GM19351 (cell line): ENCODE results near the gene ELK4.
"Not testable (repeated sequence)": the region's sequence is repeated elsewhere in the genome, so short reads cannot be mapped to it uniquely, and the experiment has no call there.

Experiments used
- ATAC-seq: cut with Tn5 transposase; IDR thresholded peaks from one replicate; pipeline ENCODE4 v1.9.1; 2021; ENCODE audit warnings: mild to moderate bottlenecking, moderate library complexity; ENCODE audit not compliant: unreplicated experiment

Gene ELK4

DNA sequence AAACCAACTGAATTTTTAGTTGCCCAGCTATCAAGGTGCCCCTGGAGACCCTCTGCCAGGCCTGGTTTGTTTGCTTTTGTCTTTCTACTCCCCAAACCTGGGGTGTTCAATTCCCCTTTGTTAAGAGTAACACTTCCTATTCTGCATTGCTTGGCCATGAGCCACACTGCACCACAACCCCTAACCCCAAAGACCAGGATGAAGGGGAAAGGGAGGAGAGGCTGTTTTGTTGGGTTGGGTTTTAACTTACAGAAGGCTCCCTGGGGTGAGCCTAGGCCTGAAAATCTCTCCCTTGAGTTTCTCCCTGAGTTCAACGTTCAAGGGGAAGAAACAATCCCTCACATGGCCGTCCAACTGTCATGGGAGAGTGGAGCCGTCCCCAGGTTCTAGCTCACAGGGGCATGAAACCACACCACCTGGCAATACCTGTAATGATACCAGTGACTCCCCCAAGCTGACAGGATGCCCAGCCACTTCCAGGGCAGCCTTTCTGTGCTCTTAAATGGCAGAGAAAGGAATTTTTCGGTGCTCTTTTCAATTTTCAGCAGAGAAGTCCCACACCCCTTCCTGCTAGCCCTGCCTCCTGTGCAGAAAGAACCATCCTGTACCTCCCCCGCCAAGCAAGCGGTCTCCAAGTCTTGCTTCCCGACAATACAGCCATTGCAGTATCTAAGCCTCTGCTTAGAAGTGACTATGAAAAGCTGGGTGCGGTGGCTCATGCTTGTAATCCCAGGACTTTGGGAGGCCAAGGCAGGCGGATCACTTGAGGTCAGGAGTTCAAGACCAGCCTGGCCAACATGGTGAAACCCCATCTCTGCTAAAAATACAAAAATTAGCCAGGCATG lies 33.6 kb upstream of the ELK4 start:
- no peak for ATAC-seq

- no peak for ATAC-seq
Observed at GRCh38 chr1:205664399-205665017, 32.7 kb upstream of the ELK4 start.

DNA sequence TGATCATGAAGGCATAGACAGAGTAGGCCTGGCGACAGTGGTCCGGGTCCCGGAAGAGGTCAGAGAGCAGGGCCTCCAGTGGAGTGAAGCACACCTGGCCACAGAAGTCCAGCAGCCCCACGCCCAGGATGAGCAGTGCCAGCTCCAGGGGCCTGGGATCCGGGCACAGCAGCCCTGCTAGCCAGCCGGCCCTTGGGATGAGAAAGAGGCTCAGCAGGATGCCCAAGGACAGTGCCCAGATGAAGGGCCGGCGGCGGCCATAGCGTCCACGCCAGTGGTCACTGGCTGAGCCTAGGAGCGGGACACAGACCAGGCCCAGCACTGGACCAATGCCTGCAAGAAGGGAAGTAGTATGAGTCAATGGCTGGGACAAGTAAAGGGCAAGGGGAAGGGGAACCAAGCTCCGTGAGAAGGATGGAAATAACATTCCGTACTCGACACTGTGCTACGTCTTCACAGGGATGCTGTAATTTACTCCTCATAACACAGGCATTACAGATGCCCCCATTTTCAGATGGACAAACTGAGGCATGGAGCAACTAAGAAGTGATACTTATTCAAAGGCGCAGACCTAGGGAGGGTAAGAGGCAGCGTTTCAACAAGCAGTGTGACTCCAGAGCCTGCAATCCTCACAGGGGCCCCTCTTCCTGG lies 31.6 kb upstream of the ELK4 start:
- no peak for ATAC-seq

- no peak for ATAC-seq
Observed at GRCh38 chr1:205662791-205663190, 31.0 kb upstream of the ELK4 start.

DNA sequence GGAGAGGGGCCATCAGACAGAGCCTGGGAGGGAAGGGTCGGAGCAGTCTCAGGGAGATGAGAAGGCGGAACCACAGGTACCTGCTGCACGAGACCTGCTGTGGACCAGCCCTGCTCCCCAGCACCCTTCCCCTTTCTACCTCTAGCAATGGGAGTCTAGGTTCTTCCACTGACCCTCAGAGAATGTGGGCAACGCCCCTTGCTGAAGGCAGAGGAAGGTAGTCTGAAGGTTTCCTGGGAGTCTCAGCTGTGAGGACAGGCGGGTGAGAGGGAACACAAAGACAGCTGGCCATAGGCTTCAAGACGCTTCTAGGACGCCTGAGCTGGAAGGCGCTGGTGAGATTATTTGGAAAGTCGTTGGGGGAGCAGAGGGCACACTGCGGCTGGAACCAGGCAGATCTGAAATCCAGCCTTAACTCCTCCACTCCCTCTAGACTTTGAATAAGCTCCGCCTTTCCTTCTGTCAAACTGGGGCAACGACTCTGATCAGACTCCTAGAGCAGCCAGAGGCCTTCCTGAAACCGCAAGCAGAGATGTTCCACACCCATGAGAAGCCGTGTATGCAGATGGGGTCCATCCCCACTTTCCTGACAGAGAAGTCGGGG lies 30.4 kb upstream of the ELK4 start:
- no peak for ATAC-seq

- ATAC-seq, result no peak
Observed at GRCh38 chr1:205661429-205662134, 29.8 kb upstream of the ELK4 start.

- ATAC-seq, result no peak
Observed at GRCh38 chr1:205660361-205660760, 28.6 kb upstream of the ELK4 start.

DNA sequence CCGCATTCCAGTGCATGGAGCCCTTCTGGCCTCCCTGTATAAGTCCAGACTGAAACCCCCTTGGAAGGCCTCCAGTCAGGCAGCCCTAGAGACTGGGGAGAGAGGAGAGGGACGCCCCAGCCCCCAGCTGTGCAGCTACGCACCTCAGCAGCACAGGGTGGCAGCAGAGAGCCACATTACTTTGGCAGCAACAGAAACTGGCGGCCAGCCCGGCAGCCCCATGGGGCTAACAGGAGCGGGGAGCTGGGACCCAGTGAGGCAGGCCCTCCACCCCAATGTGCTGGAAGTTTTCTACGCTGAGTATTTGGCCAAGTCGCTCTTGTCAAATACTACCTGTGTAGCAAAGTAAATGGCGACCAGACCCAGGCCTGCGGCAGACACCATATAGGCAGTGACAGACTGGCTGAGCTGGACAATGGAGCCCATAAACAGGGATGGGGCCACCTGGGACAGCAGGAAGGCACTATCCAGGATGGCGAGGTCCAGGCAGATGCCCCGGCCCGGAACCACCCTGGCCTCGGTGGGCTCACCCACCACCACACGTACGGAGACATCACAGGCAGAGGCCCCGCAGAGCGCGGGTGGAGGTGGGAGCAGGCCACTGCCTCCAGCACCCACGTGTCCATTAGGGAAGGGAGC lies 27.3 kb upstream of the ELK4 start:
- no peak for ATAC-seq

DNA sequence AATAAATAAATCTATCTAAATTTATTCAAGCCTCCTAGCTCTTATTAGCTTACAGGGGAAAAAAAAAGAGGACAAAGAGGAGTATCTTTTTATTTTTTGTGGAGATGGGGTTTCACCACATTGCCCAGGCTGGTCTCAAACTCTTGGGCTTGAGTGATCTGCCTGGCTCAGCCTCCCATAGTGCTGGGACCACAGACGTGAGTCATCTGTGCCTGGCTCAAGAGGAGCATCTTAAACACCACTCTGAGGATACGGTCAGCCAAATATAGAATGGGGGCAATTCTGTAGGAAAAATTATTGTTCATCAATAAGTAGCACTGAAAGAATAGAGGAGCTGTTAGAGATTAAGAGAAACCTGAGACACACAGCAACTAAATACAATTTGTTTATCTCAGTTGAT lies 24.4 kb upstream of the ELK4 start:
- no peak for ATAC-seq

DNA sequence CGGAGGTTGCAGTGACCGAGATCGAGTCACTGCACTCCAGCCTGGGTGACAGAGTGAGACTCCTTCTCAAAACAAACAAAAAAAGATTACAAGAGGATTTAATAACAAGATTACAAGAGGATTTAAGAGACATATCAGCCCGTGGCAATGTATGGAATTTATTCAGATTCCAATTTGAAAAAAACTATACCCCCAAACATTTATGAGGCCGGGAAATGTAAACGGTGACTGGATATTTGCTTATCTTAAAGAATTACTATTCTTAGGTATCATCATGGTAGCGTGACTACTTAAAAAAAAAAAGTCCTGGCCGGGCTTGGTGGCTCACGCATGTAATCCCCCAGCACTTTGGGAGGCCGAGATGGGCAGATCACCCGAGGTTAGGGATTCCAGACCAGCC lies 21.2 kb upstream of the ELK4 start:
- ATAC-seq, result no peak

GRCh38 chr1:205650241-205650640 lies 18.4 kb upstream of the ELK4 start:
- ATAC-seq, result no peak

DNA sequence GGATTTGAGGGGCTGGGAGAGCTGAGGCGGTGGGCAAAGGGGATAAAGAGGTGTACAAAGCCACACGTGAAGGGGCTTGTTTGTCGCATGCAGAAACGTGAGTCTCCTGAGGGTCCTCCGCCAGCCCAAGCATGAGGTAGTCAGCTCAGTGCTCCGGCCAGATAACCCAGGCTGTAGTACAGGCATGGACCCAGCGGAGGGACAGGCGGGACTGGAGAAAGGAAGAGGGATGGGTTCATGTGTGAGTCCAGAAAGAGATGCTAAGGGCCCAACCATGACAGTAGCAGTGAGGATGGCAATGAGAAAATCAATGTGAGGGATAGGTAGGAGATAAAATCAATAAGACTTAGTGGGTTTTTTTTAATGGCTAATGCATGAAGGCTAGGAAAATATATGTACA lies 13.7 kb upstream of the ELK4 start:
- ATAC-seq, result no peak

GRCh38 chr1:205642679-205643307 lies 11.0 kb upstream of the ELK4 start:
- no peak for ATAC-seq

- ATAC-seq, result no peak
Observed at GRCh38 chr1:205639567-205639966, 7.8 kb upstream of the ELK4 start.

- no peak for ATAC-seq
Observed at GRCh38 chr1:205637854-205638468, 6.2 kb upstream of the ELK4 start.

DNA sequence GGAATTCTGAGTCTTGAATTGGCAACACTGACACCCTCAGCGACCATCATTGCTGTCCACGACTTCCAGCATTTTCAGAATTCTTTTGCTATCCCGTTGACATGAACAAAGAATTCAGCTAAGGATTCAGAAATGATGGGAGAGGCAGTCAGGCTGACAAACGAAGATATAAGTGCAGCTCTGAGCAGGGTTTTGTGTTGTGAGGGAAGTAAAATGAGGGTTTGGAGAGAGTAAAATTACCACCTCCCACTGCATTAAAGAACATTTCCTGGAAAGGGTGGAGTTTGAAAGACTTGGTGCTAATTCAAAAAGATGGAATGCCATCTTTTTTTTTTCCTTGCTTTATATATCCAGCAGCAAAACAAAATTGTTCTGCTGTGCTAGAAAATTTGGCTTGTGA lies 4.9 kb upstream of the ELK4 start:
- no peak for ATAC-seq

- ATAC-seq, result not testable (repeated sequence)
Observed at GRCh38 chr1:205636138-205636530, 4.3 kb upstream of the ELK4 start.

GRCh38 chr1:205633421-205633976 lies 1.7 kb upstream of the ELK4 start:
- ATAC-seq, result no peak

DNA sequence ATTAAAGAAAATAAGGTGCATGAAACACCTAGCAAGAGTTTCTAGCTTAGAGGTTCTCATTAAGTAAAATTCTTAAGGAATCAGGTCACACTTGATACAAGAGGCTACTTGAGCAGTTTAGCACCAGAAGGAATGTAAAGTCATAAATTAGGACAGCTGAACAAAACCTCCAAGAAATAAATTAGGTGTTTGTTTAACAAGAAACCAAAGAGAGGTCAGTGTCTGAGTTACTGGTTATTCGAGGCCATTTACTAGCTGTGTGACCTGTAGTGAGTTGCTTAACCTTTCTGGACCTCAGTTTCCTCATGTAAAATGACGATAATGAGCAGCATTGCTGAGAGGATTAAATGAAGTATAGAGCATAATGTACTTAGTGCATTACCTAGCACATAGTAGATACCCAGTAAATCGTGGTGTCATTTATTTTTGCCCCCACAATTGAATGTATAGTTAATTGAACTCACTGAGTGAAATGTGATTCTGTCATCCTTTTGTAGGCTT lies 908 bp upstream of the ELK4 start:
- ATAC-seq, result no peak
